Measurements from ENCODE around the gene GPR21.

Gene GPR21

GRCh38 chr9:123035791-123036190 lies 2.3 kb downstream of the GPR21 start:
- Histone ChIP-seq H3K4me3 (ENCODE audit: severe bottlenecking) (no peak overlapping the region), H3K36me3 (ENCODE audit: low read depth) (peaks cover 18% of the 10 kb centered on the region), H3K9me3 (ENCODE audit: severe bottlenecking) (no peaks in the 10 kb centered on the region), H3K4me1 (ENCODE audit: insufficient read depth, poor library complexity, severe bottlenecking) (no peaks in the 10 kb centered on the region), H3K27ac (ENCODE audit: poor library complexity, severe bottlenecking) (no peak overlapping the region), H3K27me3 (ENCODE audit: insufficient read depth, poor library complexity, severe bottlenecking) (no peaks in the 10 kb centered on the region)
- no peak for ATAC-seq (ENCODE audit: low read depth)
- TF ChIP-seq, protein P1, sequence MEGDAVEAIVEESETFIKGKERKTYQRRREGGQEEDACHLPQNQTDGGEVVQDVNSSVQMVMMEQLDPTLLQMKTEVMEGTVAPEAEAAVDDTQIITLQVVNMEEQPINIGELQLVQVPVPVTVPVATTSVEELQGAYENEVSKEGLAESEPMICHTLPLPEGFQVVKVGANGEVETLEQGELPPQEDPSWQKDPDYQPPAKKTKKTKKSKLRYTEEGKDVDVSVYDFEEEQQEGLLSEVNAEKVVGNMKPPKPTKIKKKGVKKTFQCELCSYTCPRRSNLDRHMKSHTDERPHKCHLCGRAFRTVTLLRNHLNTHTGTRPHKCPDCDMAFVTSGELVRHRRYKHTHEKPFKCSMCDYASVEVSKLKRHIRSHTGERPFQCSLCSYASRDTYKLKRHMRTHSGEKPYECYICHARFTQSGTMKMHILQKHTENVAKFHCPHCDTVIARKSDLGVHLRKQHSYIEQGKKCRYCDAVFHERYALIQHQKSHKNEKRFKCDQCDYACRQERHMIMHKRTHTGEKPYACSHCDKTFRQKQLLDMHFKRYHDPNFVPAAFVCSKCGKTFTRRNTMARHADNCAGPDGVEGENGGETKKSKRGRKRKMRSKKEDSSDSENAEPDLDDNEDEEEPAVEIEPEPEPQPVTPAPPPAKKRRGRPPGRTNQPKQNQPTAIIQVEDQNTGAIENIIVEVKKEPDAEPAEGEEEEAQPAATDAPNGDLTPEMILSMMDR (IDR thresholded peaks at IDR 0.05; ENCODE audit: poor library complexity, severe bottlenecking): no peak
- DNase-seq (ENCODE audit: low spot score): no peak

GRCh38 chr9:123036893-123037545 lies 3.6 kb downstream of the GPR21 start:
- DNase-seq (ENCODE audit: low spot score): no peak
- H3K9me3 ChIP-seq (ENCODE audit: severe bottlenecking): no peaks in the 10 kb centered on the region
- H3K27ac ChIP-seq (ENCODE audit: poor library complexity, severe bottlenecking): no peak overlapping the region
- H3K36me3 ChIP-seq (ENCODE audit: low read depth): peaks cover 18% of the 10 kb centered on the region
- TF ChIP-seq, protein P1 (IDR thresholded peaks at IDR 0.05; ENCODE audit: poor library complexity, severe bottlenecking): no peak
- H3K4me1 ChIP-seq (ENCODE audit: insufficient read depth, poor library complexity, severe bottlenecking): no peaks in the 10 kb centered on the region
- no peaks in the 10 kb centered on the region for H3K27me3 ChIP-seq (ENCODE audit: insufficient read depth, poor library complexity, severe bottlenecking)
- no peak for ATAC-seq (ENCODE audit: low read depth)
- H3K4me3 ChIP-seq (ENCODE audit: severe bottlenecking): no peak overlapping the region

- DNase-seq (ENCODE audit: low spot score): no peak
- H3K4me1 ChIP-seq (ENCODE audit: insufficient read depth, poor library complexity, severe bottlenecking): peaks cover 6% of the 10 kb centered on the region
- H3K36me3 ChIP-seq (ENCODE audit: low read depth): peaks cover 13% of the 10 kb centered on the region
- TF ChIP-seq, protein P1 (IDR thresholded peaks at IDR 0.05; ENCODE audit: poor library complexity, severe bottlenecking): no peak
- no peaks in the 10 kb centered on the region for H3K9me3 ChIP-seq (ENCODE audit: severe bottlenecking)
- H3K27ac ChIP-seq (ENCODE audit: poor library complexity, severe bottlenecking): no peak overlapping the region
- H3K4me3 ChIP-seq (ENCODE audit: severe bottlenecking): no peak overlapping the region
- ATAC-seq (ENCODE audit: low read depth): no peak
- H3K27me3 ChIP-seq (ENCODE audit: insufficient read depth, poor library complexity, severe bottlenecking): no peaks in the 10 kb centered on the region
These were observed 6.3 kb downstream of the GPR21 start for GRCh38 chr9:123039617-123040219.

DNA sequence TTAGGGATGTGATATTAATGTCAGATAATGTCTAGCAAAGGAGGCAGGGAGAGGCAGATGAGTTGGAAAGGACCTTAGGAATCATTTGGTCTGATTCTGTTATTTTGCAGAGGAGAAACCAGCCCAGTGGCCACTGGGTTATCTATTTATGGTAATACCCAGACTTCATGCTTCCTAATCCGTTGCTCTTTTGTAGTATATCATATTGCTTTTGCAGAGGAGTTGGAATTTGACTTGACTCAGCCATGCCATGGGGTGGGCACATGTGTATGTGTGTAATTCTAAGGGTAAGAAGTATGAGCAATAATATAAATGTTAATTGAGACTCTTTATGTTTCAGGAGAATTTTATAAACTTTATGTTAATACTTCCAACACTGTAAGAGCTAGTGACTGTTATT lies 7.3 kb downstream of the GPR21 start:
- Histone ChIP-seq H3K27me3 (ENCODE audit: insufficient read depth, poor library complexity, severe bottlenecking) (no peaks in the 10 kb centered on the region), H3K4me3 (ENCODE audit: severe bottlenecking) (no peak overlapping the region), H3K27ac (ENCODE audit: poor library complexity, severe bottlenecking) (no peak overlapping the region), H3K36me3 (ENCODE audit: low read depth) (peaks cover 5% of the 10 kb centered on the region; the same call in 1 of the 2 replicates), H3K4me1 (ENCODE audit: insufficient read depth, poor library complexity, severe bottlenecking) (peaks cover 10% of the 10 kb centered on the region), H3K9me3 (ENCODE audit: severe bottlenecking) (no peaks in the 10 kb centered on the region)
- DNase-seq (ENCODE audit: low spot score): no peak
- TF ChIP-seq, protein P1 (IDR thresholded peaks at IDR 0.05; ENCODE audit: poor library complexity, severe bottlenecking): no peak
- no peak for ATAC-seq (ENCODE audit: low read depth)

- H3K9me3 ChIP-seq (ENCODE audit: severe bottlenecking): no peaks in the 10 kb centered on the region
- DNase-seq (ENCODE audit: low spot score): no peak
- H3K4me1 ChIP-seq (ENCODE audit: insufficient read depth, poor library complexity, severe bottlenecking): peaks cover 10% of the 10 kb centered on the region
- H3K27ac ChIP-seq (ENCODE audit: poor library complexity, severe bottlenecking): no peak overlapping the region
- no peak for ATAC-seq (ENCODE audit: low read depth)
- H3K4me3 ChIP-seq (ENCODE audit: severe bottlenecking): no peak overlapping the region
- TF ChIP-seq, protein P1 (IDR thresholded peaks at IDR 0.05; ENCODE audit: poor library complexity, severe bottlenecking): no peak
- no peaks in the 10 kb centered on the region for H3K27me3 ChIP-seq (ENCODE audit: insufficient read depth, poor library complexity, severe bottlenecking)
- H3K36me3 ChIP-seq (ENCODE audit: low read depth): no peaks in the 10 kb centered on the region
These were observed 8.0 kb downstream of the GPR21 start for GRCh38 chr9:123041489-123041888.

Data from RWPE2 (cell line).